Right renal cortex interstitium (tissue), 3 donors: ENCODE results near the gene FNDC3B. TPM values are rescaled to one million over a fixed set of nuclear protein-coding genes. Genes with fewer than 3 reads are reported as not detected.
"Not testable (repeated sequence)": the region's sequence is repeated elsewhere in the genome, so short reads cannot be mapped to it uniquely, and the experiment has no call there.

Experiments
- DNase-seq, 3 donors: peaks; one replicate each; pipeline ENCODE4 v3.0.0-alpha.2; 2013; ENCODE audit warnings: low read depth in 3 of 3, low spot score in 2 of 3
- polyA plus RNA-seq, 3 donors: library from polyadenylated mRNA; unstranded; fragments of 120-200 nt; gene quantifications; one replicate each; pipeline ENCODE4 v1.2.1, GENCODE V29; 2013; ENCODE audit not compliant: insufficient read length in 3 of 3

Gene FNDC3B
- polyA plus RNA-seq, 3 donors = 60.2 to 64.6 (median 62.3) TPM

DNA sequence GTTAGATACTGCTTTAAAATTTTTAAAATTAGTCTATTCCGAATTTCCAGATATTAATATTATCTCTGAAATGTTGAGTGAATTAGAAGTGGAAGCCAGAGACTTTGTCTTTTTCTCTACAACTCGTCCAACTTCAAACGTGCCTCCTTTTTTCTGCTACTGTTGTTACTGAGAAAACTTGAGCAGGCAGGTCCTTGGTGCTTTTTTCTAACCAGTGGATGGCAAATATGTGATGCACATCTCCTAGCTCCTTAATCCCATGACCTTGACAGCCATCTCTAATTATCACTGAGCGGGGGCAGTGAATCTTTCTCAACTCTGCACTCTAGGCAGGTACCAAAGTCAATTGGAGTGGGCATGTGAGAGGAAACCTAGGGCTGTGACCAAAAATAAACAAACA, 50.7 kb downstream of the FNDC3B start:
- no peak for DNase-seq

DNA sequence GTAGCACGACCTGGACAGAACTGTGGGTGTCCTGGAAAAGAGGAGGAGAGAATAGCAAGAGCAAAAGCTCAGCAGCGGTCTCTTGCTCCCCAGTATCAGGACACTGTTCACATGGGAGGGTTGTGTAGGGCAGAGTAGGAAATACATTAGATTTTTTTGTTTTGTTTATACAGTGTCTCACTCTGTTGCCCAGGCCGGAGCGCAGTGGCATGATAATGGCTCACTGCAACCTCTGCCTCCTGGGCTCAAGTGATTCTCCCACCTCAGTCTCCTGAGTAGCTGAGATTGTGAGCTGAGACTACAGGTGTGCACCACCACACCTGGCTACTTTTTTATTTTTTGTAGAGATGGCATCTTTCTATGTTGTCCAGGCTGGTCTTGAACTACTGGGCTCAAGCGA, 53.3 kb downstream of the FNDC3B start:
- DNase-seq = no peak

DNA sequence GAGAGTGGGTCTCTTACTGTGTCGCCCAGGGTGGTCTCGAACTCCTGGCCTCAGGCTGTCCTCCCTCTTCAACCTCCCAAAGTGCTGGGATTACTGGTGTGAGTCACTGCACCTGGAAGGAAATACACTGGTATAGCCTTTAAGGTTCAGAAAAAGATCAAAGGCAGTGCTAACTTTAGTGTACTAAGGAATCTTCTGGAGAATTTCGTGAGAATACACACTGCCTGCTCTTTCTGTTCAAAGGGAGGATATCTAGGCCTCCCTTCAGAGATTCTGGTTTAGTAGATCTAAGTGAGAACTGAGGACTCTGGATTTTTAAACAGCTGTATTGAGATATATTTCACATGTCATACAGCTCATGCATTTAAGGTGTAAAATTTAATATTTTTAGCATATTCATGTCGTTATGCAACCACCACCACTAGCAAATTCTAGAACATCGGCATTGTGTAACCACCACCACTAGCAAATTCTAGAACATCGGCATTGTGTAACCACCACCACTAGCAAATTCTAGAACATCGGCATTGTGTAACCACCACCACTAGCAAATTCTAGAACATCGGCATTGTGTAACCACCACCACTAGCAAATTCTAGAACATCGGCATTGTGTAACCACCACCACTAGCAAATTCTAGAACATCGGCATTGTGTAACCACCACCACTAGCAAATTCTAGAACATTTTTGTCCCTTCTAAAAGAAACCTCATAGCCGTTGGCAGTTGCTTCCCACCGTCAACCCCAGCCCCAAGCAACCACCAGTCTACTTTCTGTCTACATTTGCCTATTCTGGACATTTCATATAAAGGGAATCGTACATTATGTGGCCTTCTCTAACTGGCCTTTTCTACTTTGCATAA, 54.4 kb downstream of the FNDC3B start:
- not testable (repeated sequence) for DNase-seq

GRCh38 chr3:172094621-172095557, 55.5 kb downstream of the FNDC3B start:
- DNase-seq = no peak

- DNase-seq = no peak
Measured at GRCh38 chr3:172096881-172097420, 57.6 kb downstream of the FNDC3B start.

- DNase-seq = no peak
Measured at GRCh38 chr3:172097585-172097984, 58.2 kb downstream of the FNDC3B start.

DNA sequence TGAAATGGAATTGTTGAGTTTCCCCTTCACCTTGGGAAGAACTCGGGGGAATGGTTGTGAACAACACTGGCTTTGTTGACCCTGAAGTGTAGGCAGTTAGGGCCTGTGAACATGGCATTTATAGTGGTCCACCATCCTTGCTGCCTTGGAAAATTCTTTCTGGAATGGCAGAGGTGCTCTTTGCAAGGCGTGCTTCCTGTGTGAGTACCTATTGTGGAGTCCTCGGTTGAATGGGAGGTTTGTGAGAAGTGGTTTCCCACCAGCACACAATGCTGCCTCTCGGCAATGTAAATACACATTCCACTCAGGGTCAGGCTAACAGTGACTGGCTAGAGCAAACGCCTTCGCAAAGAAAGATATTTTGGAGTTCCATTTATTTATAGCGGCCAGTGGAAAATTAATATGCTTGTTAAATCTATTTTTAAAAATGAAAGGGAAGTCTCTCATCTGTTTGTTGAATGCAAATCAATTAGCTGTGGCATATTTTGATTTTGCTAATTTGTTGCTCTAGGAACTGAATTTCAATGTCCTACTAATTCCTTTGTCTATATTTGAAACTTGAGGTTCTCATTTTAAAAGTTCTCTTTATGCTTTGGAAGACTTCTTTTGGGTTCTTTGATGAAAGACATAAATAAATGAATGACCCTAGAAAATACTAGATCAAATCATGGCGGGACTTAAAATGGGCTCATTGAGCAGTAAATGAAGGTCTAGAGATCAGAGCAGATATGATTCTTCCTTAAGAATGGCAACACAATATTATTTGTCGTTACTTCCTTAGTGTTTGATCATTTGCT, 59.5 kb downstream of the FNDC3B start:
- no peak for DNase-seq

DNA sequence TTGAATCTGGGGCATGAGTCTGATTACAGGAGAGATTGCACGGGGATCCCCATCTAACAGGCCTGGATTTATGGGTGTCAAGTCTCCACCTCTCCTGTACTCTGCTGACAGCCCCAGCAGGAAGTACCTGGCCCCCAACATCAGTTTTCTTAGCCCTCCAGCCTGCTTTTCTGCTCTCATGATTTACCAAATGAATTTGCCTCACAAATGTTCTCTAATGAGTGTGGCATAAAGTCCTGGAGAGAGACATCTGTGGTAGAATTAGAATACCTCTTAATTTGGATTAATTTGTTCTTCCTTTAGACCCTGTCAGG, 60.1 kb downstream of the FNDC3B start:
- no peak for DNase-seq

GRCh38 chr3:172100482-172100881, 61.1 kb downstream of the FNDC3B start:
- DNase-seq = no peak

DNA sequence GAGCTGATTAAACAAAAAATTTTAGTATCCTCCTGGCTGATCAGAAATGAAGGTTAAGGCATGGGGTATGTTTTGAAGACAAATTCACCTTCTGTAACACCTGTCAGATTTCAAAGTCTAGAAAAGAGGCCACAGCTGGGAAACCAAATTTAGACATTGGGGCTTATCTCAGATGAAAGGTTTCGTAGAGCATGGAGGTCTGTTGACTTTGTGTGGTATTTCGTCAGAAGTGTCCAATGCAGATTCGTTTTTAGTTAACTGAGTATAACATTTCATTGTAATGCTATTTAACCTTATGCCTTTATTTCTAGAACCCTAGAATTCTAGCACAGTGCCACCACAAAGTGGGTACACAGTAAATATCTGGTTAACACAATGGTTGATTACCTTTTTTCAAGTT, 61.7 kb downstream of the FNDC3B start:
- DNase-seq = no peak

DNA sequence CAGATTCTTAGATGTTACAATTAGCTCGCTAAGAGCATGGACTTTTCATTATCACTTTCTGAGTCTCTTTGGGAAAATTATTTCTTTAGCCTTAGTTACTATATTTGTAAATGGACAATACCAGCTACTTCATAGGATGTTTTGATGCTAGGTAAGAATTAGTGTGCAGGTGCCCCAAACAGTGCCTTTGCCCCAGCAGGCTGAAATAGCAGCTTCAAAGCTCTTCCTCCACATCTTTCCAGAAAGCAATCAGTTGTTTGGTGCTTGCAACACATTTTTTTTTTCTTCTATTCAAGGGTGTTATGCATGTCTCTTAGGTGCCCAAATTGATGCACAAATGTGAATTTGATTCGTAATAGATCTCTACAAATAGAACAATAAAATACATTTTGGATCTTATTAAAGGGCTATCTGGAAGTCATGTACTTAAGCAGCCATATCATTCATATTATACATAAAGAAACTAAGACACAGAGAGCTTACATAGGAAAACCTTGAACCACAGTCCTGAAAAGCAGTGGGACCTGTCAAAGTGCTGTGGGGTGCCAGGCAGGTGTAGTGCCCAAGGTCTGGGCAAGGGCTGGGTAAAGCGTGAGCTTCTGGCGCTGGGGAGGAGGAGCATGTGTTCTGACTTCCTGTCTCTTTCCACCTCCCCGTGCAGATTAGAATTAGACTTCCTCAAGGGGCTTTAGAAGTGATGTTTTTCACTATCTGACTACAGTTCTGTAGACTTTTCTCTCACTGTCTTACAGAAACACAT, 62.9 kb downstream of the FNDC3B start:
- no peak for DNase-seq

DNA sequence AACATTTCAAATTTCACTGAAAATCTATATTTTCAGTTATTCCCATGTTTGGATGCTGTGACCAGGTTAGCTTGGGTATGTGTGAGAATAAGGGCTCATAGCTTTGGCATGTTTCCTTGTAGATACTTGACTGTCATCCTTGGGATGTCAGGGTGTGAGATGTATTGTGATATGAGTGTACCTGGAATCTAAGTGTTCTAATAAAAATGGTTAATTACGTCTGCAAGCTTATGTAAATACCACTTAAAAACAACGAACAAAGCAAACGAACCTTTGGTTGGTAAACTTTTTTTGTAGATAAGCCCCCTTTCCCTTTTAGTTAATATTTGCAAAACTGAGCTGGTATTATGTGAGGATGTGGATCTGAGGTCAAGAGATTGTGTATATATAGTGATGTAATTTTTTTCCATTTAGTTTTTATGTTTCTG, 63.5 kb downstream of the FNDC3B start:
- DNase-seq = no peak

GRCh38 chr3:172103724-172104123, 64.3 kb downstream of the FNDC3B start:
- DNase-seq = no peak

DNA sequence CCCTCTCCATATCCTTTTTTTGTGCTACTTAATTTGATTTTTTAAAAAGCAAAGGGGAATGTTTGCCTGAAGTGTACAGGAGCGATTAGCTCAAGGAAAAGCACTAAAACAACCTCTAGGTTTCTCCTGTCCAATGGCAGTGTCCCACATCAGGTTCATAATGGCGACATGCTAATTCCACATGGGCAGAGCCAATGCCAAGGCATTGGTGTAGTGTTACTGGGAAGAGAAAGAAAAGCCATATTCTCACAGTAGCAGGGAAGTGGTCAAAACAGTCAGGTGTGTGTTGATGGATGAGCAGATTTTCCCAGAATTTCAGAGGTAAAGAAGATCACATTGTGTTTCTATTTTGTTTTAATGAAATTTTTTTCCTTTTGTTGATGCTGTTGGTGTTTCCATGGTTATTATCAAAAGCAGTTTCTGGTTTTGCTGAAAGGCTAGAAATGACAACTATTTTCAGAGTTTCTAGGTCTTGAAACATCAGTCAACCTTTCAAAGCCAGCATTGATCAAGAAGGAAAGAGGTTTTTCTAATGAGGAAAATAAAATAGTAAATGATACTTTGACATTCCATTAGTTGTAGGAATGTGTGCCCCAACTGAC, 65.2 kb downstream of the FNDC3B start:
- peak in 1 of 3 donors; percentile 55 for DNase-seq

- no peak for DNase-seq
Measured at GRCh38 chr3:172106037-172106954, 66.9 kb downstream of the FNDC3B start.

- no peak for DNase-seq
Measured at GRCh38 chr3:172106989-172107388, 67.6 kb downstream of the FNDC3B start.

GRCh38 chr3:172107403-172107802, 68.0 kb downstream of the FNDC3B start:
- no peak for DNase-seq

DNA sequence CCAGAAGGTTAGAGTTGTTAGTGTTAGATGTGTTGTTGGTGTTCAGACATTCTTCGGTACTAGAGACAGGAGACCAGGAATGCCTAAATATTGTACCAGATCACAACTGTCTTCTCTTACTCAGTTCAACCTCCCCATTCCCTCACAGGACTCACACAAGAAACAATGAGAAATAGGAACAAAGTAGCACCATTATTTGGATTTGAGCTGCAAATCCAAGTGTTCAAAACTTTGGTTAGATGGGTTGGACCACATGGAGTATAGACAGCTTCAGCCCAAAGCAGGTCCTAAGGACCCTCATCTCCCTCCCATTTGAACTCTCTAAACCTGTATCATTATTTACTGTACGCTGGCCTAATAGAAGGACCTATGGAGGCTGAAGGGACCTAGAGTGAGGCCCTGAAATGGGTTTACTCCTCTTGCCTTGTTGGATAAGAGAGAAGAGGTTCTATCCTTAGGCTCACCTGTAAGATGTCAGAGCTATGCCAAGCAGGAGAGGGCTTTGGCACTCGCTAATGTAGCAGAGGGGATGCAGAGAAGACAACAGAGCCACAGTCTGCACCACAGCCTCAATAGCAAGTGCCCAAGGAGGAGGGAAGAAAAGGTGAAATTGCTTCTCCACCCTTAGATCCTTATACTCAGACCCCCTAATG, 70.9 kb downstream of the FNDC3B start:
- DNase-seq = no peak
